Thymus (tissue), 14 donors: ENCODE data around the gene RAB11FIP5. TPM values are rescaled to one million over a fixed set of nuclear protein-coding genes. Genes with fewer than 3 reads are reported as not detected.

ENCODE experiments used
- DNase-seq, 9 donors: peaks; one replicate each; pipeline ENCODE4 v3.0.0-alpha.2; 2013; ENCODE audit warnings: low spot score in 9 of 9, low read depth in 6 of 9, missing footprints in 1 of 9
- H3K27ac ChIP-seq, 2 donors: one replicate each; pipeline ENCODE4 v1.5.1; 2013; ENCODE audit warnings: control low read depth in 1 of 2, low read depth in 1 of 2, low read length in 1 of 2, mild to moderate bottlenecking in 1 of 2, moderate library complexity in 1 of 2
- H3K27me3 ChIP-seq, 2 donors: one replicate each; pipeline ENCODE4 v1.5.1; 2013; ENCODE audit warnings: low read length in 1 of 2; ENCODE audit not compliant: control insufficient read depth in 2 of 2, insufficient read depth in 1 of 2
- H3K36me3 ChIP-seq, 2 donors: one replicate each; pipeline ENCODE4 v1.5.1; 2013; ENCODE audit warnings: low read length in 1 of 2, mild to moderate bottlenecking in 1 of 2, moderate library complexity in 1 of 2; ENCODE audit not compliant: control insufficient read depth in 2 of 2, insufficient read depth in 2 of 2
- H3K4me1 ChIP-seq, 2 donors: one replicate each; pipeline ENCODE4 v1.5.1; 2013; ENCODE audit warnings: low read length in 2 of 2; ENCODE audit not compliant: control insufficient read depth in 2 of 2, insufficient read depth in 2 of 2
- H3K4me3 ChIP-seq, 2 donors: one replicate each; pipeline ENCODE4 v1.5.1; 2013; ENCODE audit warnings: low read length in 2 of 2, control low read depth in 1 of 2, mild to moderate bottlenecking in 1 of 2
- H3K9me3 ChIP-seq, 2 donors: one replicate each; pipeline ENCODE4 v1.5.1; 2013; ENCODE audit warnings: low read length in 1 of 2, mild to moderate bottlenecking in 1 of 2; ENCODE audit not compliant: control insufficient read depth in 2 of 2, insufficient read depth in 1 of 2
- WGBS: extraction: QIAGEN DNeasy Blood & Tissue Kit; methylation state at CpG from one replicate; pipeline ENCODE4 v1.1.7; 2013; 5-methylcytosine and 5-hydroxymethylcytosine counted together
- long read RNA-seq, 10 donors: transcript quantifications; one replicate each; lab custom pipeline, GENCODE V29; 2026
- polyA plus RNA-seq: library from polyadenylated mRNA; stranded (reverse); fragments of 200-250 nt; gene quantifications from one replicate; pipeline ENCODE4 v1.2.3, GENCODE V29; 2013
- total RNA-seq: library from RNA; stranded (reverse); fragments of 120-200 nt; gene quantifications from one replicate; pipeline ENCODE4 v1.2.4, GENCODE V29; 2013
- donor health status: healthy.

RAB11FIP5 gene
- total RNA-seq (0.71 TPM), polyA plus RNA-seq (3.8 TPM)
- long read RNA-seq, donor 1 = 0 reads
- long read RNA-seq, donor 2 = 0 reads
- long read RNA-seq, donor 3 = 0 reads
- long read RNA-seq, donor 4 = 0 reads
- long read RNA-seq, donor 5, full-length matches to known transcripts = 1 of 1 reads
- long read RNA-seq, donor 5, partial matches to known transcripts = 0 of 1 reads
- long read RNA-seq, donor 5, other reads (novel, unspliced or antisense) = 0 of 1 reads
- long read RNA-seq, donor 6, full-length matches to known transcripts = 1 of 1 reads
- long read RNA-seq, donor 6, partial matches to known transcripts = 0 of 1 reads
- long read RNA-seq, donor 6, other reads (novel, unspliced or antisense) = 0 of 1 reads
- long read RNA-seq, donor 7 = 0 reads
- long read RNA-seq, donor 8, full-length matches to known transcripts = 1 of 1 reads
- long read RNA-seq, donor 8, partial matches to known transcripts = 0 of 1 reads
- long read RNA-seq, donor 8, other reads (novel, unspliced or antisense) = 0 of 1 reads
- long read RNA-seq, donor 9 = 0 reads
- long read RNA-seq, donor 10 = 0 reads

GRCh38 chr2:73112913-73113854 is at the start of gene RAB11FIP5:
Gene RAB11FIP5 (minus strand): TSS chr2:73112948. CDS start chr2:73112777, 171 bp downstream.
- no peaks in the 10 kb centered on the region for H3K9me3 ChIP-seq
- H3K36me3 ChIP-seq = no peaks in the 10 kb centered on the region
- peaks cover 3 to 8% of the 10 kb centered on the region in 2 donors for H3K4me1 ChIP-seq
- H3K4me3 ChIP-seq = peak within 1 kb of the TSS; percentile 29 to 59
- WGBS = 3% methylated on average over 93 of the region's 93 CpGs
- H3K27ac ChIP-seq = peak within 1 kb of the TSS in 1 of 2 donors; percentile 37
- H3K27me3 ChIP-seq = peaks cover 45 to 84% of the 10 kb centered on the region in 2 donors
- peak in 8 of 9 donors; percentile 11 to 67 (median 37) for DNase-seq

GRCh38 chr2:73156539-73157124 is 43.9 kb upstream of the RAB11FIP5 start:
- 19% methylated on average over 24 of the region's 24 CpGs for WGBS
- no peaks in the 10 kb centered on the region for H3K4me1 ChIP-seq
- H3K27ac ChIP-seq = no peak overlapping the region
- peak in 3 of 9 donors; percentile 33 to 55 (median 50) for DNase-seq
- no peak overlapping the region for H3K4me3 ChIP-seq
- peaks cover 0 to 25% of the 10 kb centered on the region in 2 donors for H3K27me3 ChIP-seq
- H3K9me3 ChIP-seq = no peaks in the 10 kb centered on the region
- H3K36me3 ChIP-seq = no peaks in the 10 kb centered on the region

- H3K4me1 ChIP-seq = no peaks in the 10 kb centered on the region
- no peaks in the 10 kb centered on the region for H3K9me3 ChIP-seq
- no peak overlapping the region for H3K4me3 ChIP-seq
- no peaks in the 10 kb centered on the region for H3K36me3 ChIP-seq
- WGBS = 79% methylated on average over 2 of the region's 2 CpGs
- H3K27ac ChIP-seq = no peak overlapping the region
- no peaks in the 10 kb centered on the region for H3K27me3 ChIP-seq
- no peak for DNase-seq
Observed at GRCh38 chr2:73142937-73143336, 30.2 kb upstream of the RAB11FIP5 start.

GRCh38 chr2:73141896-73142295 is 29.1 kb upstream of the RAB11FIP5 start:
- no peak overlapping the region for H3K4me3 ChIP-seq
- no peaks in the 10 kb centered on the region for H3K4me1 ChIP-seq
- no peaks in the 10 kb centered on the region for H3K27me3 ChIP-seq
- H3K36me3 ChIP-seq = no peaks in the 10 kb centered on the region
- H3K27ac ChIP-seq = no peak overlapping the region
- H3K9me3 ChIP-seq = no peaks in the 10 kb centered on the region
- WGBS = 94% methylated on average over 2 of the region's 2 CpGs
- DNase-seq = no peak

- no peaks in the 10 kb centered on the region for H3K36me3 ChIP-seq
- 92% methylated on average over 2 of the region's 2 CpGs for WGBS
- H3K27me3 ChIP-seq = peaks cover 0 to 3% of the 10 kb centered on the region in 2 donors
- H3K4me3 ChIP-seq = no peak overlapping the region
- no peak overlapping the region for H3K27ac ChIP-seq
- no peak for DNase-seq
- H3K9me3 ChIP-seq = no peaks in the 10 kb centered on the region
- H3K4me1 ChIP-seq = no peaks in the 10 kb centered on the region
Observed at GRCh38 chr2:73135236-73135635, 22.5 kb upstream of the RAB11FIP5 start.

GRCh38 chr2:73134471-73134870 is 21.7 kb upstream of the RAB11FIP5 start:
- Histone ChIP-seq H3K27me3 (peaks cover 0 to 3% of the 10 kb centered on the region in 2 donors), H3K4me1 (no peaks in the 10 kb centered on the region), H3K27ac (no peak overlapping the region), H3K36me3 (no peaks in the 10 kb centered on the region), H3K9me3 (no peaks in the 10 kb centered on the region), H3K4me3 (no peak overlapping the region)
- 92% methylated on average over 4 of the region's 4 CpGs for WGBS
- DNase-seq = no peak

GRCh38 chr2:73133566-73134197 is 20.9 kb upstream of the RAB11FIP5 start:
- Histone ChIP-seq H3K27me3 (peaks cover 0 to 7% of the 10 kb centered on the region in 2 donors), H3K4me3 (no peak overlapping the region), H3K4me1 (no peaks in the 10 kb centered on the region), H3K27ac (no peak overlapping the region), H3K9me3 (no peaks in the 10 kb centered on the region), H3K36me3 (no peaks in the 10 kb centered on the region)
- no peak for DNase-seq
- 84% methylated on average over 4 of the region's 4 CpGs for WGBS

GRCh38 chr2:73131807-73132206 is 19.1 kb upstream of the RAB11FIP5 start:
- no peak for DNase-seq
- Histone ChIP-seq H3K9me3 (no peaks in the 10 kb centered on the region), H3K4me3 (no peak overlapping the region)

More at GRCh38 chr2:73131807-73132206, 19.1 kb upstream of the RAB11FIP5 start:
- Histone ChIP-seq H3K36me3 (no peaks in the 10 kb centered on the region), H3K27me3 (peaks cover 0 to 8% of the 10 kb centered on the region in 2 donors), H3K27ac (no peak overlapping the region), H3K4me1 (no peaks in the 10 kb centered on the region)
- whole genome bisulfite sequencing = 94% methylated on average over 3 of the region's 3 CpGs
